Upper lobe of left lung (tissue), 4 donors: ENCODE results near the gene KRT39.

Experiments
- CTCF ChIP-seq, 6 experiments: fragments of 450-650 bp in 4 of 6; fragments of 200-600 bp in 2 of 6; sonication (generic) in 2 of 6; IDR thresholded peaks; one replicate each; pipeline ENCODE4 v1.5.1; 2016 to 2019; ENCODE audit warnings: antibody characterized with exemption in 6 of 6
- EP300 ChIP-seq, 4 donors: sonication (generic); formaldehyde crosslinking; IDR thresholded peaks; one replicate each; pipeline ENCODE4 v1.5.1; 2017; ENCODE audit warnings: antibody characterized with exemption in 4 of 4, control low read depth in 2 of 4
- POLR2A ChIP-seq, 4 donors: fragments of 450-650 bp; IDR thresholded peaks; one replicate each; pipeline ENCODE4 v1.5.1; 2016 to 2017; ENCODE audit warnings: antibody characterized with exemption in 4 of 4, mild to moderate bottlenecking in 2 of 4
- POLR2AphosphoS5 ChIP-seq, 2 donors: sonication (generic); formaldehyde crosslinking; IDR thresholded peaks; one replicate each; pipeline ENCODE4 v1.5.1; 2017; ENCODE audit warnings: antibody characterized with exemption in 2 of 2

DNA sequence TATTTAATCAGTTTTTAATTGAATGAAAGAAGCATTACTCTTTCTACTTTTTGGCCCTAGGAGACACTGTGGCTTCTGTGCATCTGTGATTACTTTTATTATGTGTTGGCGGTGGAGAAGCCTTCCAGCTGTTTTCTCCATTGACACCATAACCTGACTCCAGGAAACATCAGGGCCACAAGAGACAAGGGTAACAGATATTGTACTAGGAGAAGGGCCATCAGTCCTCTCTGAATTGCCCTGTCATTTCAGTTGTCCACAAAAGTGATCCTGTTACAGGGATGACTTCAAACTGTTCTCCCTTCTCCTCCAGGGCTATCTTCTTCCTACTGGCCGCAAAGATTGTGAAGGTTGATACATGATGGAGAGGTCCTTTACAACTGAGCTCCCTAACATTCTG lies 14.6 kb downstream of the KRT39 start:
- TF ChIP-seq CTCF (IDR thresholded peaks at IDR 0.05) (no peak), POLR2AphosphoS5 (IDR thresholded peaks at IDR 0.05) (no peak), POLR2A (IDR thresholded peaks at IDR 0.05) (no peak), EP300 (IDR thresholded peaks at IDR 0.05) (no peak)
